ENCODE results near the gene CFAP77. TPM values are rescaled to one million over a fixed set of nuclear protein-coding genes. Genes with fewer than 3 reads are reported as not detected.

CFAP77 gene
- total RNA-seq, 2 experiments from 2014 or later = not detected

DNA sequence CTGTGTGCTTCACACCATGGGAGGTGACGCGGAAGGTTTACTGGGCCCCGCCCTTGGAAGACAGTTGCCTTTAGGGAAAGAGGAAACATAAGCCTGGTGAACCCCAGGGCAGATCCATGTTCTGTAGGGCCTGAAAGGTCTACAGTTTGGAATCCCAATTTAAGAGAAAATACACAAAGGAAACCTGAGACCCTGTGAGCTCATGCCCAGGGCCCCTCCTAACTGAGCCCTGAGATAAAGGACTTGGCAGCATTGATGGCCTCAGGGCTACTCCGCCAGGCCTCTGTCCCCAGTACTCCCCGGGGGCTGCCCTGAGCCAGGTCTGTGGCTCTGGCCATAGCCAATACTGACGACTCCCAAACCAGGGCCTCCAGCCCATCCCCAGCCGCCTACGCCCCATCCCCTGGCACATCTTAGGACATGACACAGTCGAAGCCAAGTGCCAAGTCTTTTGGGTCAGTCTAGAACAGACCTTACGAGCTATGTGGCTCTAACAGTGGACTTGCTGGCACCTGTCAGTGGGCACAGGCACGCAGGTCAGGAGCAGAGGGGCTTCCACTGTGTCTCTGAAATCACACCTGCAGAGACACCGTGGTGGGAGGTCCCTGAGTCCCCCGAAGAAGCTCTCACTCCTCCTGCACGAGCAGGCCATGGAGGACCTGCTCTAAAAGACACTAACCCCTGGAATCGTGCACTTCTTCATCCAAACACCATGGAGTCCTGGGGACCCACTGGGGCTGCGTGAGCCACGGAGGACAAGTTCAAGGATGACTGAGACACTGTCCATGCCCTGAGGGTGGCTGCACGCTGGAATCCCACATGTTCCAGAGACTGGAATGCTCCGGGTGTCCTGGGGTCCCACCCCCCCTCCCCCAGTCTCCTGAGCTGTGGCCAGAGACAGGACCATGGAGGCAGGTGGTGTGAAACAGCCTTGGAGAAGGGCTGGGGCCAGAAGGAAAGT is 132.1 kb downstream of the CFAP77 start:
- POLR2A ChIA-PET = no interaction called here
- H3K4me3 Mint-ChIP-seq = no peak overlapping the region

DNA sequence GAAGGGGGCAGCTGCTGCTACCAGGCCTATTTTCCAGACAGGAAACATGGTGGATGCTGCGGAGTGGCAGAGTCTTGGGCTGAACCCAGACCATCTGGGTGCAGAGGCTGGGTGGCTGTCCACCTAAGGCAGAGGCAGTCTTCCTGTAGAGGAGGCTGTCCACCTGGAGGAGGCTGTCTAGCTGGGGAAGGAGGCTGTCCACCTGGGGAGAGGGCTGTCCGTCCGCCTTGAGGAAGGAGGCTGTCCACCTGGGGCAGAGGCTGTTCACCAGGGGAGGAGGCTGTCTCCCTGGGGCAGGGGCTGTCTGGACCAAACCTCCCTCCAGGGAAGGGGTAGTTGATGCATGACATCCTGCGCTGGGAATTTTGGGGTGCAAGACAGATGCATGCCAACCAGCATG is 133.2 kb downstream of the CFAP77 start:
- DNase-seq = no peak
- ChIA-PET POLR2A (no interaction called here), CTCF (no interaction called here)
- no peaks in the 10 kb centered on the region for H3K4me1 Mint-ChIP-seq
- H3K36me3 Mint-ChIP-seq (ENCODE audit: low read depth) = no peaks in the 10 kb centered on the region
- H3K9me3 Mint-ChIP-seq (ENCODE audit: low read depth) = no peaks in the 10 kb centered on the region
- H3K4me3 Mint-ChIP-seq = no peak overlapping the region
- ATAC-seq = no peak
- no peak overlapping the region for H3K27ac Mint-ChIP-seq
- peaks cover 5% of the 10 kb centered on the region for H3K27me3 Mint-ChIP-seq
- intact Hi-C loops (cut with DNase I, micrococcal nuclease) = no loop called here

More for the DNA sequence above, 132.1 kb downstream of the CFAP77 start:
- Mint-ChIP-seq H3K9me3 (ENCODE audit: low read depth) (no peaks in the 10 kb centered on the region), H3K27me3 (peaks cover 2% of the 10 kb centered on the region), H3K36me3 (ENCODE audit: low read depth) (no peaks in the 10 kb centered on the region), H3K4me1 (no peaks in the 10 kb centered on the region), H3K27ac (no peak overlapping the region)
- CTCF ChIA-PET = no interaction called here
- ATAC-seq (no peak), DNase-seq (no peak)
- intact Hi-C loops (cut with DNase I, micrococcal nuclease) = no loop called here

DNA sequence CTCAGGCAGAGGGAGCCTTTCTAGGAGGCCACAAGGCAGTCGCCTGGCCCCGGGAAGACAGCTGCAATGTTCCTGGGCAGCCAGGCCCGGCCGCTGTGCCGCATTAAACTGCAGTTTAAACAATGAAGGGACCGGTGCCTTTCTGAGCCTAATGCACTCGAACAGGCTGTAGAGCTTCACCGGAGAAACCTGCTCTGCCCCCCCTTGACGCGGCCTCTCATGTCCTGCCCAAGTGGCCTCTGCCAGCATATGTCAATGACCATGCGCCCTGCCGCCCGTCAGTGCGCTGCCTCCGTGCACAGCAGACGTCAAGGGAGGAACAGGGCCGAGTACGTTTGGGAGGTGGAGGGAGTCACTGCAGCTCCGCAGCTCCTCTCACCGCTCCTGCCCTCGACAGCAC is 133.9 kb downstream of the CFAP77 start:
- Mint-ChIP-seq H3K27me3 (peaks cover 5% of the 10 kb centered on the region), H3K9me3 (ENCODE audit: low read depth) (no peaks in the 10 kb centered on the region), H3K4me1 (no peaks in the 10 kb centered on the region), H3K4me3 (no peak overlapping the region), H3K36me3 (ENCODE audit: low read depth) (no peaks in the 10 kb centered on the region), H3K27ac (no peak overlapping the region)
- CTCF ChIA-PET = interaction anchor here (0.7 kb wide), 1 partner anchor 24 kb away, joined by 3 read pairs; no protein-coding TSS in a partner anchor
- DNase-seq (no peak), ATAC-seq (no peak)
- POLR2A ChIA-PET = no interaction called here
- intact Hi-C loops (cut with DNase I, micrococcal nuclease) = no loop called here

DNA sequence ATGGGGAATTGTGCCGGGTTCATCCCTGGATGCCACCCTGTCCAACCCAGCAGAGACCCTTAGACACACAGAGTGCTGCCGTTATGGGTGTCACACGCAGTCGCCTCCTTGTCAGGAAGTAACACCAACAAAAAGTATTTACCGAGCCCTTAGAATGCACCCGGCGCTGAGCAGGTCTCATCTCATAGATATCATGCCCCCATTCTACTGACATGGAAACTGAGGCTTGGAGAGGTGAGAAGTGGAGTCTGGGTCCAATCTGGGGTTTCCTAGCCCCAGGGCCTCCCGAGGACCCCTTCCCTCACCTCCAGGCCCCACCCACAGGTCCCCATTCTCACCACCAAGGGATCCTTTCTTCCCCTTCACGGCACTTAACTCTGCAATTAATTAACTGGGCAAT is 135.6 kb downstream of the CFAP77 start:
- intact Hi-C loops (cut with DNase I, micrococcal nuclease) = no loop called here
- CTCF ChIA-PET = interaction anchor here (0.7 kb wide), 1 partner anchor 413 kb away, joined by 3 read pairs; no protein-coding TSS in a partner anchor
- no peak overlapping the region for H3K4me3 Mint-ChIP-seq
- POLR2A ChIA-PET = interaction anchor here (0.5 kb wide), 1 partner anchor 572 kb away, joined by 3 read pairs; no protein-coding TSS in a partner anchor
- H3K4me1 Mint-ChIP-seq = no peaks in the 10 kb centered on the region
- no peak for ATAC-seq
- no peak for DNase-seq
- H3K27ac Mint-ChIP-seq = no peak overlapping the region
- no peaks in the 10 kb centered on the region for H3K36me3 Mint-ChIP-seq (ENCODE audit: low read depth)
- H3K27me3 Mint-ChIP-seq = peaks cover 8% of the 10 kb centered on the region
- H3K9me3 Mint-ChIP-seq (ENCODE audit: low read depth) = no peaks in the 10 kb centered on the region

DNA sequence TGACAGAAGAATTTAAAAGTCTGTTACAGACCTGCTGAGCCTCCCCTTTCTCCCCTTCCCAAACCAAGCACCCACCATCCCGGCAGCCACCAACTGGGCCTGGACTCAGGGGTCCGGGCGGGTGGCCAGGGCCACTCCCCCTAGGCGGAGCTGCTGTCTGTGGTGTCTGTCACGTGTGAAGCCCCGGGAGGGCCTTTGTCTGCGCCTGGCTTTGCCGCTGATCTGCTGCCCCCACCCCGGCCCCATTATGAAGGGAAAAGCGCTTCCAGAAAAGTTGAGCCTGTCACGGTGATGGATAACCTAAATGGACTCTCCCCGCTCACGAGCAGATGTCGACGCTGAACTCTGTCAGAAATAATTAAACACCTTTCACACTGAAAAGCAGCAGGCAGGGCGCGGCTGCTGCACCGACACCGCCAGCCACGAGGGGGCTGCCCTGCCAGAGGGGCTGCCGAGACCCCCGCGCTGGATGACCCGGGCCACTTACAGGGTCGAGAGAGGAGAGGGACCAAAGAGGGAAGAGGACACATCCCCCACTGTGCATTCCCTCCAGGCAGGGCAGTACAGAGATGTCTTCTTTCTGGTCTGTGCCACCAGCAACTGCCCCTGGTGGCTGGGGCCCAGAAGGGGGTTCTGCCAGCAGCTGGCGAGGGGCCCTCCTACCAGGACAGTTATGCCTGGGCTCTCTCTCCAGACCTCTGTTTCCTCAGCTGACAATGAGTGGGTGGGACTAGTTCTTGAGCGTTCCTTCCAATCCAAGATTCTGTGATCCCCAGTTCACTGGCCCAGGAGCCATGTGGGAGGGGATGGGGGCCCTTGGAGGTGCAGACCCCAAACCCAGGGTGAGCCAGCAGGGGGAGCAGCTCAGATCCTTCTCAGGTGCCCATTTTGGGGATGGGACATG is 136.4 kb downstream of the CFAP77 start:
- ATAC-seq = no peak
- CTCF ChIA-PET = interaction anchor here (0.6 to 0.7 kb wide), 3 partner anchors 14 to 771 kb away, joined by 3 to 5 read pairs (median 3); no protein-coding TSS in a partner anchor
- H3K36me3 Mint-ChIP-seq (ENCODE audit: low read depth) = no peaks in the 10 kb centered on the region

DNA sequence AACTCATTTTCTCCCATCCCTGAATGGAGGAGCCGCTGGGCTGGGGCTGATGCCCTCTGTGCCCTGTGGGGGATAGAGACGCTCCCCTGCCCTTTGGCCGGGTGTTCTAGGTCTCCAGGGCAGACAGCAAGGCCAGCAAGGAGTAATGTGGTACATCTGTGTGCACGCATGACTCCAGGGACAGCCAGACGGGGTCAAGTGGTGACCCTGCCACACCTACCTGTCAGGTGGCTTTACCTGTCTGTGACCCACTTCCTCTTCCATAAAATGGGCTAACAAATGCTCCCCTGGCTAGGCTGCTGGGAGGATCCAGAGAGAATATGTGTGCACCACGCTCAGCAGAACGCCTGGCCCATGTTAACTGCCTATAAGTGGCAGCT is 137.0 kb downstream of the CFAP77 start:
- no peaks in the 10 kb centered on the region for H3K4me1 Mint-ChIP-seq
- H3K27ac Mint-ChIP-seq = no peak overlapping the region
- ATAC-seq (no peak), DNase-seq (no peak)
- CTCF ChIA-PET = interaction anchor here (0.6 kb wide), 2 partner anchors 14 to 772 kb away, joined by 3 to 5 read pairs; no protein-coding TSS in a partner anchor
- POLR2A ChIA-PET = no interaction called here
- H3K4me3 Mint-ChIP-seq = no peak overlapping the region
- peaks cover 8% of the 10 kb centered on the region for H3K27me3 Mint-ChIP-seq
- no peaks in the 10 kb centered on the region for H3K9me3 Mint-ChIP-seq (ENCODE audit: low read depth)
- intact Hi-C loops (cut with DNase I, micrococcal nuclease) = no loop called here
- no peaks in the 10 kb centered on the region for H3K36me3 Mint-ChIP-seq (ENCODE audit: low read depth)

More for the DNA sequence above, 136.4 kb downstream of the CFAP77 start:
- no peaks in the 10 kb centered on the region for H3K9me3 Mint-ChIP-seq (ENCODE audit: low read depth)
- H3K4me1 Mint-ChIP-seq = no peaks in the 10 kb centered on the region
- POLR2A ChIA-PET = interaction anchor here (0.5 kb wide), 1 partner anchor 571 kb away, joined by 3 read pairs; no protein-coding TSS in a partner anchor
- H3K27ac Mint-ChIP-seq = no peak overlapping the region
- H3K27me3 Mint-ChIP-seq = peaks cover 8% of the 10 kb centered on the region
- no peak overlapping the region for H3K4me3 Mint-ChIP-seq
- no peak for DNase-seq
- intact Hi-C loops (cut with DNase I, micrococcal nuclease) = no loop called here

DNA sequence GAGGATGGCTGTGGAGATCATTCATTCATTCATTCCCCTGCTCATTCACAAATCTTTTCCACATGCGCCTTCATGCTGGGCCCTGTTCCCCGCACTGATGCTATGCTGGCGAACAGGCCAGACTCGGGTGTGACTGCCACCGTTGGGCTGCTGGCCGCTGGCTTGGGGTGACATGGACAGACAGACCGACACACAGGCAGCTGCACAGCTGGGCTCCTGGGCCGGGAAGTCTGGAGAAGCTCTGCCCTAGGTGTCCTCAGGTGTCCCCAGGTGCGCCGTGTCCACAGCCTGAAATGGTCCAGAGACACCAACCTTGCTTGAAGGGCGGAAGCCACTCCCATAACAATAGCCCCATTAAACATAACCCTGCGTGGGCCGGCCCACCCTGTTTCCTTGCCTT is 137.4 kb downstream of the CFAP77 start:
- POLR2A ChIA-PET = no interaction called here
- Mint-ChIP-seq H3K36me3 (ENCODE audit: low read depth) (no peaks in the 10 kb centered on the region), H3K27ac (no peak overlapping the region), H3K9me3 (ENCODE audit: low read depth) (no peaks in the 10 kb centered on the region), H3K4me1 (no peaks in the 10 kb centered on the region), H3K27me3 (peaks cover 8% of the 10 kb centered on the region), H3K4me3 (no peak overlapping the region)
- intact Hi-C loops (cut with DNase I, micrococcal nuclease) = no loop called here
- CTCF ChIA-PET = interaction anchor here (0.6 kb wide), 1 partner anchor 772 kb away, joined by 5 read pairs; no protein-coding TSS in a partner anchor
- DNase-seq = no peak
- no peak for ATAC-seq

DNA sequence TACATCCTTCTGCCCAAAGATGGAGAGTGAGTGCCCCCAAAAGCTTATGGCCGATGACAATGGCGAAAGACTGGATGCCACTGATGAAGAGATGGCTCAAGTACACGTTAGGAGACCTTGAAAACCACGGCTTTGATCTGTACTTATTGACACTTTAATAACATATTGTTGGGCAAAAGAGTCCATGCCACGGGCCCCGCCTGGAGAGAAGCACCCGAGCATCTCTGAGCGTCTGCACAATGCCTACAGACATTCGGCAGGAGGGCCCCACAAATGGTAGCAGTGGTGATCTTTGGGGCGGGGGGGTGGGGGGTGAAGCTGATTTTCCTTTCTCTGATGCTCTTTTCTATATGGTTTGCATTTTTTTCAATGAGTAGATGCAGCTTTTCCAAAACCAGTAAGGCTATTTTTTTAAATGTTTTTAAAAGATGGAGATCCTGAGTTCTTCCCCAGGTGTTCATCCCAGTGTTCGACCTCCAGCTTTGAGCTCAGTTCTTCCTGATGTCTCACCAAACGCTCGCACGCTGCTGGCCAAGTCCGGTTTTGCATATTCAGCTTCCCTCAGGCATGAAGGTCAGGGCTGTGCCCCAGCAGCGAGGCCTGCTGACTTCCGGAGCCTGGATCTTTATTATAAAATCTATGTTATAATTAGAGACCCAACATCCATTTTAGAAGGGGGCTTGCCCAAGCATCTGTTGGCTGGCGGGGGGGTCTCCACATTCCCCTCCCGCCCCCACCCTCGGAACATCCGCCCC is 138.1 kb downstream of the CFAP77 start:
- Mint-ChIP-seq H3K4me3 (no peak overlapping the region), H3K27me3 (peaks cover 8% of the 10 kb centered on the region), H3K4me1 (no peaks in the 10 kb centered on the region), H3K9me3 (ENCODE audit: low read depth) (no peaks in the 10 kb centered on the region), H3K27ac (no peak overlapping the region), H3K36me3 (ENCODE audit: low read depth) (no peaks in the 10 kb centered on the region)
- DNase-seq (no peak), ATAC-seq (no peak)
- CTCF ChIA-PET = interaction anchor here (1.2 kb wide), 1 partner anchor 41 kb away, joined by 3 read pairs; no protein-coding TSS in a partner anchor
- intact Hi-C loops (cut with DNase I, micrococcal nuclease) = no loop called here
- POLR2A ChIA-PET = interaction anchor here (0.6 kb wide), 1 partner anchor 32 kb away, joined by 3 read pairs; no protein-coding TSS in a partner anchor

DNA sequence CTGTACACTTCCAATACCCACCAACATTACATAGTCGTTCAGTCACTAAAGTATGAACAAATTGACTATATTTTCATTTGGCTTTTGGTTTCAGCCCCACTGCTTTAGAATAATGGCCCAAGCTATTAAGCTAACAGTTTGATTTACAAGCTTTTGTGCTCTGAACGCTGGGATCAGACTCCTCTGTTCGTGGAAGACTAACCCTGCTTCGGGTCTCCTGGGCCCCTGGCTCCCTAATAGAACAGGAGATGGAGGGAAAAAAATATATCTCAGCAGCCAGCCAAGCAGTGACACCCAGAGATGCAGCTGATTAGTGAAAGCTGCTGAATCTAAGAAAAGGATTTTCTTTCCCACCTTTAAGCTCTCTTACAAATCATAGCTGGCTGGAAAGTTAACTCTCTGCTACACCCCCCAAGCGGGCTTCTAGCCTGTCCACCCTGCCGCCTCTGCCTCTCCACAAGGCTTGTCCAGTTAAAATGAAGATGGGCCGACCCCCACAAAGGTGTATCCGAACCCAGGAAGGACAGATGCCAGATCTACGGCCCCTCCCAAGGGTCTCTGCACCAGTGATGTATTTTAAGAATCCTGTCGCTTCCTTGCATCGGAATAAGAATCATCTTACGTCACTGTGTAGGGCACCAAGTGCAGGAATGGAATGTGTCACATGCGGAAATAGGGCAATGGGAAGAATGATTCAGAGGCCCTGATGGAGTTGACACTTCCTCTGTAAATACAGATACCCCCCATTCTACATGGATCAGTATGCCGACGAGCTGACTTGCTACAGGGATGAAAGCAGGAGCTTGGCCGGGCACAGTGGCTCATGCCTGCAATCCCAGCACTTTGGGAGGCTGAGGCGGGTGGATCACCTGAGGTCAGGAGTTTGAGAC is 139.0 kb downstream of the CFAP77 start:
- no peak for ATAC-seq
- H3K27me3 Mint-ChIP-seq = peaks cover 8% of the 10 kb centered on the region
- DNase-seq = no peak
- intact Hi-C loops (cut with DNase I, micrococcal nuclease) = no loop called here
- H3K4me1 Mint-ChIP-seq = no peaks in the 10 kb centered on the region
- H3K4me3 Mint-ChIP-seq = no peak overlapping the region
- POLR2A ChIA-PET = interaction anchor here (0.6 kb wide), 1 partner anchor 32 kb away, joined by 3 read pairs; no protein-coding TSS in a partner anchor
- CTCF ChIA-PET = interaction anchor here (1.2 kb wide), 1 partner anchor 42 kb away, joined by 3 read pairs; no protein-coding TSS in a partner anchor
- H3K36me3 Mint-ChIP-seq (ENCODE audit: low read depth) = no peaks in the 10 kb centered on the region
- H3K27ac Mint-ChIP-seq = no peak overlapping the region
- H3K9me3 Mint-ChIP-seq (ENCODE audit: low read depth) = no peaks in the 10 kb centered on the region

DNA sequence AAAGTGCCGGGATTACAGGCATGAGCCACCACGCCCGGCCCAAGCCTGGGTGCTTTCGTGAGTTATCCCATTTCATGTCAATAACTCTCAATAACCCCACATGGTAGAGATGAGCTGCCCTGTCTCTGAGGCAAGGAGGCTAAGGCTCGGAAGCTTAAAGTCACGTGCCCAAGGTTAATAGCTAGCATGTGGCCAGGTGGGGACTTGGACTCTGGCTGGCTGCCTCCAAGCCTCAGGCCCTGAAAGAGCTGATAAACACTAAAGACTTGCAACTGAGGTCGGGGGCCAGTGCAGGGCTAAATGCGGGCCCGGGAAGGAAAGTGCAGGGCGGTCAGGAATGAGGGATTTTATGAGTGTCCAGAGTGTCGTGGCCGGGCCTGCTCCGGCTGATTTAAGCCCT is 141.5 kb downstream of the CFAP77 start:
- Mint-ChIP-seq H3K36me3 (ENCODE audit: low read depth) (no peaks in the 10 kb centered on the region), H3K4me3 (no peak overlapping the region), H3K27ac (no peak overlapping the region), H3K9me3 (ENCODE audit: low read depth) (no peaks in the 10 kb centered on the region), H3K27me3 (peaks cover 10% of the 10 kb centered on the region), H3K4me1 (no peaks in the 10 kb centered on the region)
- no peak for DNase-seq
- ATAC-seq = no peak
- intact Hi-C loops (cut with DNase I, micrococcal nuclease) = no loop called here
- CTCF ChIA-PET = no interaction called here
- POLR2A ChIA-PET = no interaction called here
